ENCODE data around the gene PRKCE. TPM values are rescaled to one million over a fixed set of nuclear protein-coding genes. Genes with fewer than 3 reads are reported as not detected.
A peak's percentile ranks its signal among the peaks of the same experiment; 100 is the strongest.

PRKCE gene
- total RNA-seq, 2 experiments from 2014 or later: 6.1 to 8.0 TPM

- peaks cover 16% of the 10 kb centered on the region for H3K27me3 Mint-ChIP-seq
Measured at GRCh38 chr2:45647986-45648520, 3.4 kb upstream of the PRKCE start.

GRCh38 chr2:45648636-45649035 lies 2.8 kb upstream of the PRKCE start:
- Mint-ChIP-seq H3K9me3 (no peaks in the 10 kb centered on the region), H3K27me3 (peaks cover 11% of the 10 kb centered on the region), H3K4me1 (peaks cover 25% of the 10 kb centered on the region), H3K36me3 (peaks cover 2% of the 10 kb centered on the region), H3K27ac (no peak overlapping the region), H3K4me3 (no peak overlapping the region)
- DNase-seq: no peak

More at GRCh38 chr2:45647986-45648520, 3.4 kb upstream of the PRKCE start:
- H3K36me3 Mint-ChIP-seq: peaks cover 2% of the 10 kb centered on the region
- no peaks in the 10 kb centered on the region for H3K9me3 Mint-ChIP-seq
- no peak overlapping the region for H3K4me3 Mint-ChIP-seq
- no peak overlapping the region for H3K27ac Mint-ChIP-seq
- peaks cover 22% of the 10 kb centered on the region for H3K4me1 Mint-ChIP-seq
- no peak for DNase-seq

- peaks cover 25% of the 10 kb centered on the region for H3K4me1 Mint-ChIP-seq
- H3K27ac Mint-ChIP-seq: peak overlapping the region; percentile 38
- H3K27me3 Mint-ChIP-seq: peaks cover 6% of the 10 kb centered on the region
- peaks cover 2% of the 10 kb centered on the region for H3K36me3 Mint-ChIP-seq
- DNase-seq: no peak
- no peaks in the 10 kb centered on the region for H3K9me3 Mint-ChIP-seq
- peak overlapping the region; percentile 83 for H3K4me3 Mint-ChIP-seq
Measured at GRCh38 chr2:45649462-45649857, 2.0 kb upstream of the PRKCE start.

- peak; percentile 39 for DNase-seq
- peaks cover 25% of the 10 kb centered on the region for H3K4me1 Mint-ChIP-seq
- H3K36me3 Mint-ChIP-seq: peaks cover 2% of the 10 kb centered on the region
- H3K4me3 Mint-ChIP-seq: peak overlapping the region; percentile 83
- peak overlapping the region; percentile 83 for H3K27ac Mint-ChIP-seq
- H3K27me3 Mint-ChIP-seq: peaks cover 4% of the 10 kb centered on the region
- no peaks in the 10 kb centered on the region for H3K9me3 Mint-ChIP-seq
Measured at GRCh38 chr2:45649858-45650811, 1.3 kb upstream of the PRKCE start.

GRCh38 chr2:45650851-45651414 lies 542 bp upstream of the PRKCE start:
- DNase-seq: peak; percentile 88
- peak overlapping the region; percentile 95 for H3K4me3 Mint-ChIP-seq
- H3K9me3 Mint-ChIP-seq: no peaks in the 10 kb centered on the region
- H3K27ac Mint-ChIP-seq: peak overlapping the region; percentile 93
- H3K36me3 Mint-ChIP-seq: peaks cover 2% of the 10 kb centered on the region
- H3K4me1 Mint-ChIP-seq: peaks cover 27% of the 10 kb centered on the region
- H3K27me3 Mint-ChIP-seq: peaks cover 3% of the 10 kb centered on the region

GRCh38 chr2:45652090-45653031 lies 886 bp downstream of the PRKCE start:
- peak overlapping the region; percentile 56 for H3K27ac Mint-ChIP-seq
- H3K27me3 Mint-ChIP-seq: peaks cover 3% of the 10 kb centered on the region
- H3K36me3 Mint-ChIP-seq: peaks cover 2% of the 10 kb centered on the region
- H3K4me1 Mint-ChIP-seq: peaks cover 27% of the 10 kb centered on the region
- DNase-seq: peak; percentile 35
- no peaks in the 10 kb centered on the region for H3K9me3 Mint-ChIP-seq
- peak overlapping the region; percentile 80 for H3K4me3 Mint-ChIP-seq

GRCh38 chr2:45653122-45653913 lies 1.8 kb downstream of the PRKCE start:
- H3K9me3 Mint-ChIP-seq: no peaks in the 10 kb centered on the region
- H3K4me3 Mint-ChIP-seq: peak overlapping the region; percentile 80
- H3K27ac Mint-ChIP-seq: no peak overlapping the region
- H3K27me3 Mint-ChIP-seq: peaks cover 3% of the 10 kb centered on the region
- no peak for DNase-seq
- H3K36me3 Mint-ChIP-seq: peaks cover 2% of the 10 kb centered on the region
- peaks cover 27% of the 10 kb centered on the region for H3K4me1 Mint-ChIP-seq

GRCh38 chr2:45654250-45654649 lies 2.8 kb downstream of the PRKCE start:
- no peak for DNase-seq
- H3K36me3 Mint-ChIP-seq: peaks cover 2% of the 10 kb centered on the region
- no peak overlapping the region for H3K27ac Mint-ChIP-seq
- no peak overlapping the region for H3K4me3 Mint-ChIP-seq
- H3K27me3 Mint-ChIP-seq: peaks cover 3% of the 10 kb centered on the region
- H3K4me1 Mint-ChIP-seq: peaks cover 27% of the 10 kb centered on the region
- H3K9me3 Mint-ChIP-seq: no peaks in the 10 kb centered on the region

- H3K27ac Mint-ChIP-seq: no peak overlapping the region
Measured at GRCh38 chr2:45661828-45662227, 10.4 kb downstream of the PRKCE start.

GRCh38 chr2:45664635-45665261 lies 13.3 kb downstream of the PRKCE start:
- Mint-ChIP-seq H3K4me1 (peaks cover 8% of the 10 kb centered on the region), H3K9me3 (no peaks in the 10 kb centered on the region), H3K4me3 (no peak overlapping the region), H3K36me3 (peaks cover 1% of the 10 kb centered on the region), H3K27ac (no peak overlapping the region), H3K27me3 (no peaks in the 10 kb centered on the region)
- no peak for DNase-seq

More at GRCh38 chr2:45661828-45662227, 10.4 kb downstream of the PRKCE start:
- Mint-ChIP-seq H3K36me3 (peaks cover 1% of the 10 kb centered on the region), H3K9me3 (no peaks in the 10 kb centered on the region), H3K4me3 (no peak overlapping the region), H3K4me1 (peaks cover 3% of the 10 kb centered on the region), H3K27me3 (no peaks in the 10 kb centered on the region)
- no peak for DNase-seq

- no peak overlapping the region for H3K27ac Mint-ChIP-seq
- DNase-seq: no peak
- no peak overlapping the region for H3K4me3 Mint-ChIP-seq
Measured at GRCh38 chr2:45668509-45668908, 17.0 kb downstream of the PRKCE start.

GRCh38 chr2:45669032-45669486 lies 17.6 kb downstream of the PRKCE start:
- H3K4me3 Mint-ChIP-seq: no peak overlapping the region
- H3K27me3 Mint-ChIP-seq: no peaks in the 10 kb centered on the region
- H3K9me3 Mint-ChIP-seq: no peaks in the 10 kb centered on the region
- no peak overlapping the region for H3K27ac Mint-ChIP-seq
- peaks cover 3% of the 10 kb centered on the region for H3K36me3 Mint-ChIP-seq
- no peak for DNase-seq
- peaks cover 5% of the 10 kb centered on the region for H3K4me1 Mint-ChIP-seq

More at GRCh38 chr2:45668509-45668908, 17.0 kb downstream of the PRKCE start:
- Mint-ChIP-seq H3K36me3 (peaks cover 3% of the 10 kb centered on the region), H3K27me3 (no peaks in the 10 kb centered on the region), H3K9me3 (no peaks in the 10 kb centered on the region), H3K4me1 (peaks cover 5% of the 10 kb centered on the region)

GRCh38 chr2:45670646-45671045 lies 19.2 kb downstream of the PRKCE start:
- no peaks in the 10 kb centered on the region for H3K27me3 Mint-ChIP-seq
- peaks cover 5% of the 10 kb centered on the region for H3K4me1 Mint-ChIP-seq

More at GRCh38 chr2:45670646-45671045, 19.2 kb downstream of the PRKCE start:
- Mint-ChIP-seq H3K4me3 (no peak overlapping the region), H3K9me3 (no peaks in the 10 kb centered on the region), H3K36me3 (peaks cover 3% of the 10 kb centered on the region), H3K27ac (no peak overlapping the region)
- no peak for DNase-seq

Measured in activated naive CD8-positive, alpha-beta T cell treated with anti-CD3 and anti-CD28 coated beads for 36 hours (primary cell).